Peyer's patch (tissue), 4 donors: ENCODE data around the gene MRPL24.

Experiments used
- CTCF ChIP-seq, 6 experiments: fragments of 450-650 bp in 4 of 6; fragments of 200-600 bp in 2 of 6; sonication (generic) in 1 of 6; IDR thresholded peaks; one replicate each; pipeline ENCODE4 v1.5.1; 2017 to 2019; ENCODE audit warnings: antibody characterized with exemption in 6 of 6, mild to moderate bottlenecking in 3 of 6, moderate library complexity in 1 of 6
- POLR2A ChIP-seq, 2 donors: fragments of 450-650 bp; IDR thresholded peaks; one replicate each; pipeline ENCODE4 v1.5.1; 2017; ENCODE audit warnings: antibody characterized with exemption in 2 of 2, mild to moderate bottlenecking in 2 of 2, moderate library complexity in 2 of 2

- TF ChIP-seq POLR2A (IDR thresholded peaks at IDR 0.05) (no peak), CTCF (IDR thresholded peaks at IDR 0.05) (no peak)
Measured at GRCh38 chr1:156712626-156713025, 28.3 kb downstream of the MRPL24 start.
